CD4-positive, CD25-positive, alpha-beta regulatory T cell (primary cell): ENCODE results near the gene CEP112. TPM values are rescaled to one million over a fixed set of nuclear protein-coding genes. Genes with fewer than 3 reads are reported as not detected.

Experiments
- ATAC-seq, 2 donors: fragments of 150-1000 bp; cut with Tn5 transposase; one replicate each; pipeline ENCODE4 v1.10.0; 2021; ENCODE audit warnings: low read depth in 2 of 2, moderate number of reproducible peaks in 2 of 2, moderate library complexity in 1 of 2
- DNase-seq, 3 donors: peaks; one replicate each; pipeline versions ENCODE4 v3.0.0 to v3.0.0-alpha.2; 2012 to 2022; ENCODE audit warnings: mixed read lengths in 1 of 3
- H3K27ac ChIP-seq: one replicate; pipeline ENCODE4 v1.7.0; 2013; ENCODE audit warnings: mild to moderate bottlenecking, low read length; ENCODE audit not compliant: insufficient read depth, poor library complexity, severe bottlenecking
- H3K27me3 ChIP-seq: one replicate; pipeline ENCODE4 v1.7.0; 2013; ENCODE audit warnings: low read length; ENCODE audit not compliant: control insufficient read depth, insufficient read depth
- H3K36me3 ChIP-seq: one replicate; pipeline ENCODE4 v1.7.0; 2013; ENCODE audit warnings: mild to moderate bottlenecking, low read length, moderate library complexity; ENCODE audit not compliant: control insufficient read depth, insufficient read depth
- H3K4me1 ChIP-seq: 2 replicates; pipeline ENCODE4 v1.7.0; 2013; ENCODE audit warnings: mild to moderate bottlenecking, low read length; ENCODE audit not compliant: insufficient read depth, control insufficient read depth, poor library complexity, severe bottlenecking
- H3K4me3 ChIP-seq: one replicate; pipeline ENCODE4 v1.7.0; 2013; ENCODE audit warnings: low read depth, mild to moderate bottlenecking, low read length, moderate library complexity
- H3K9me3 ChIP-seq, 2 experiments: 1 replicate in 1 of 2; 2 replicates in 1 of 2; pipeline ENCODE4 v1.7.0; 2013; ENCODE audit warnings: low read length in 2 of 2, mild to moderate bottlenecking in 1 of 2, moderate library complexity in 1 of 2; ENCODE audit not compliant: control insufficient read depth in 2 of 2
- H3K27ac Mint-ChIP-seq, 3 donors: one replicate each; pipeline ENCODE4 v1.8.0; 2020 to 2022; ENCODE audit warnings: mild to moderate bottlenecking in 3 of 3, mixed read lengths in 3 of 3, moderate library complexity in 2 of 3
- H3K27me3 Mint-ChIP-seq: one replicate; pipeline ENCODE4 v1.8.0; 2022; ENCODE audit warnings: mild to moderate bottlenecking, mixed read lengths
- H3K36me3 Mint-ChIP-seq: one replicate; pipeline ENCODE4 v1.8.0; 2020; ENCODE audit warnings: mixed read lengths
- H3K4me1 Mint-ChIP-seq, 4 donors: one replicate each; pipeline ENCODE4 v1.8.0; 2020 to 2022; ENCODE audit warnings: mixed read lengths in 4 of 4, mild to moderate bottlenecking in 1 of 4
- H3K4me3 Mint-ChIP-seq, 4 donors: one replicate each; pipeline ENCODE4 v1.8.0; 2020 to 2022; ENCODE audit warnings: mild to moderate bottlenecking in 4 of 4, mixed read lengths in 4 of 4, moderate library complexity in 3 of 4
- H3K9me3 Mint-ChIP-seq, 7 donors: one replicate each; pipeline ENCODE4 v1.8.0; 2020 to 2022; ENCODE audit warnings: mixed read lengths in 7 of 7, mild to moderate bottlenecking in 3 of 7, moderate library complexity in 2 of 7
- polyA plus RNA-seq, 4 donors: library from polyadenylated mRNA; unstranded; fragments of 300-500 nt; fragmentation: Illumina TruSeq; gene quantifications; one replicate each; pipeline ENCODE4 v1.2.3, GENCODE V29; 2021
- total RNA-seq: library from RNA; stranded (reverse); gene quantifications from one replicate; pipeline ENCODE4 v1.2.3, GENCODE V29; 2022

The CEP112 gene
- total and polyA plus RNA-seq, 5 donors from 2014 or later: 0.15 to 2.3 (median 0.54) TPM; not detected in 1

DNA sequence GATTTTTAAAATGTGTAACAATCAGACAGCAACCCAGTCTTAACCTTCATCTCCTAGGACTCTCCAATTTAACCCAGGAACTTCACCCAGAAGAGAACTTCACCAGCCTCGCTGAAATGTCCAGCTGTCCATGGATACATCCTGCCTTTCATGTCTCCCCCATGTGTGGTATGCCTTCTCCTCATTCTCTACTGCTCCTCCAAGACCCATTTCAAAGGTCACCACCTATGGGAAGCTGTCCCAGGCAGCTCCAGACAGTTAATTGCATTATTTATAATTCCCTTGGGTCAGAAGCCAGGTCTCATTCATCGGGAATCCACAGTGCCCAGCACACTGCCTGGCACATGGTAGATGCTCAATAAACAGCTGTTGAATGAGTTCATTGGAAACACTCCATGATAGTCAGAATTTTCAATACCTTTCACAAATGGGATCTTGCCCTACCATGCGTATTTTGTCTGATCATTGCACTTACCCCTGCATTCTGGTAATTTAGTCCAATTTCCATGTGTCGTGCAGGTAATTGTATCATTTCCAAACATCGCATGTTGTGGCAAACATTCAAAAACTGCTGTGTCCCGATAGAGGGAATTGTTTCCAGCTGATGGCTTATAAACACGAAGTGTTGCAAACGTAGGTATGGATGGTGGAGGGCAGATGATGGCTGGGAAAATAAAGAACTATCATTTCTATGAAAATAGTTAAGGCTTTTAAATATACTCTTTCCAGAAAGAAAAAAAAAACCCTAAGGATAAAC lies 28.3 kb upstream of the CEP112 start:
- Mint-ChIP-seq H3K27ac (no peak overlapping the region), H3K27me3 (peaks cover 12% of the 10 kb centered on the region), H3K4me3 (no peak overlapping the region), H3K4me1 (no peaks in the 10 kb centered on the region), H3K9me3 (peaks cover 0 to 4% (median 0%) of the 10 kb centered on the region in 7 donors), H3K36me3 (peaks cover 2% of the 10 kb centered on the region)
- Histone ChIP-seq H3K27me3 (peaks cover 2% of the 10 kb centered on the region), H3K4me1 (no peaks in the 10 kb centered on the region), H3K27ac (no peak overlapping the region), H3K36me3 (no peaks in the 10 kb centered on the region), H3K9me3 (no peaks in the 10 kb centered on the region), H3K4me3 (no peak overlapping the region)
- no peak for ATAC-seq
- no peak for DNase-seq

GRCh38 chr17:66215529-66215911 lies 23.6 kb upstream of the CEP112 start:
- Mint-ChIP-seq H3K4me3 (no peak overlapping the region), H3K9me3 (no peaks in the 10 kb centered on the region), H3K27ac (no peak overlapping the region), H3K4me1 (no peaks in the 10 kb centered on the region), H3K36me3 (no peaks in the 10 kb centered on the region), H3K27me3 (peaks cover 22% of the 10 kb centered on the region)
- Histone ChIP-seq H3K27ac (no peak overlapping the region), H3K4me1 (no peaks in the 10 kb centered on the region), H3K9me3 (no peaks in the 10 kb centered on the region), H3K27me3 (no peaks in the 10 kb centered on the region), H3K36me3 (no peaks in the 10 kb centered on the region), H3K4me3 (no peak overlapping the region)
- no peak for DNase-seq
- no peak for ATAC-seq

DNA sequence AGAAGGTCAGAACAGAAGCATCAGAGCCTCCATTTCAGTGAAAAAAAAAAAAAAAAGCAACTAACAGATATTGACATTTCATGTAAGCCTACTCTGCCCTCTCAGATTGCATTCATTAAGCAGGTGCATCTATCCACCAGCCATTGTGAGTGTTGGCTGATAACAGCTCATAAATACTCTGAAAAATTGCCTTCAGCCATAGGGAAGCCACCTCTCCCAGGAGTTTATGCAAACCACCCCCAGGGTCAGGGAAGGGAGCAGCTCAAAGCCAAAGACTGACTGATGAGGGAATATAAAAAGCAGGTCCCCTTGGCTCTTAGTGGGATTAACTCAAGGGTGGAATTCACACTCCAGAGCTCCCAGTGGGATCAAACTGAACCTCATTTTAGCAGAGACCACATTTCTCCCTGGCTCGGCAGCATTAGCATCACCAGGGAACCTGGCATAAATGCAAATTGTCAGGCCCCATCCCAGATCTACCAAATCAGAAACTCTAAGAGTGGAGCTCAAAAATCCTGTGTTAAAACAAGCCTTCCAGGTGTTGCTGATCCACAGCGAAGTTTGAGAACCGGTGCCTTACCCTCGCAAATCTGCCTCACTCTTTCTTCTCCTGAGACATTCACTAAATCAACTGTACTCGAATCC lies 23.1 kb upstream of the CEP112 start:
- Mint-ChIP-seq H3K36me3 (no peaks in the 10 kb centered on the region), H3K27me3 (peaks cover 22% of the 10 kb centered on the region), H3K9me3 (no peaks in the 10 kb centered on the region), H3K27ac (no peak overlapping the region), H3K4me1 (no peaks in the 10 kb centered on the region), H3K4me3 (no peak overlapping the region)
- H3K9me3 ChIP-seq: no peaks in the 10 kb centered on the region
- no peaks in the 10 kb centered on the region for H3K27me3 ChIP-seq
- no peaks in the 10 kb centered on the region for H3K4me1 ChIP-seq
- H3K36me3 ChIP-seq: no peaks in the 10 kb centered on the region
- no peak overlapping the region for H3K4me3 ChIP-seq
- H3K27ac ChIP-seq: no peak overlapping the region
- DNase-seq: no peak
- no peak for ATAC-seq

GRCh38 chr17:66211047-66211810 lies 19.3 kb upstream of the CEP112 start:
- peaks cover 0 to 5% (median 1%) of the 10 kb centered on the region in 7 donors for H3K9me3 Mint-ChIP-seq
- H3K27me3 Mint-ChIP-seq: peaks cover 23% of the 10 kb centered on the region
- no peaks in the 10 kb centered on the region for H3K36me3 ChIP-seq
- no peak for ATAC-seq
- no peak overlapping the region for H3K4me3 ChIP-seq
- DNase-seq: no peak
- no peaks in the 10 kb centered on the region for H3K4me1 ChIP-seq
- H3K4me3 Mint-ChIP-seq: no peak overlapping the region
- no peak overlapping the region for H3K27ac ChIP-seq
- no peaks in the 10 kb centered on the region for H3K27me3 ChIP-seq
- H3K27ac Mint-ChIP-seq: no peak overlapping the region
- no peaks in the 10 kb centered on the region for H3K9me3 ChIP-seq
- H3K36me3 Mint-ChIP-seq: no peaks in the 10 kb centered on the region
- H3K4me1 Mint-ChIP-seq: no peaks in the 10 kb centered on the region

DNA sequence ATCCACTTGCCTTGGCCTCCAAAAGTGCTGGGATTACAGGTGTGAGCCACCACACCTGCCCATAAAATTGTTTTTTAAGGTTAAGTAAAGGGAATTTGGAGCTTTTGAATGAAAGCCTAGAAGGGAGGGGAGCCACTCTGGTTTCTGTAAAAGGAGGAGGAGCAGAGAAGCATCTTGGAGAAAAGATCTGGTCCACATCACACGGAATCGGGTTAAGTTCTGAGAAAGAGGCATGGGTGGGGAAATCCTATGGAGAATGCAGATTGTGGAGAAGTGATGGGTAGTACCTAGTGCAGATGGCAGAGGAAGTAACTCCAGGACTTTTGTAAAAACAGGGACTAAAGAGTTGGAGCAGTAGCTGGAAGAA lies 18.3 kb upstream of the CEP112 start:
- H3K27ac ChIP-seq: no peak overlapping the region

GRCh38 chr17:66207936-66208335 lies 16.0 kb upstream of the CEP112 start:
- H3K27ac Mint-ChIP-seq: no peak overlapping the region
- ATAC-seq (no peak), DNase-seq (no peak)
- peaks cover 0 to 5% (median 1%) of the 10 kb centered on the region in 7 donors for H3K9me3 Mint-ChIP-seq
- H3K27me3 Mint-ChIP-seq: peaks cover 13% of the 10 kb centered on the region
- no peak overlapping the region for H3K4me3 Mint-ChIP-seq
- Histone ChIP-seq H3K4me3 (no peak overlapping the region), H3K4me1 (no peaks in the 10 kb centered on the region), H3K27ac (no peak overlapping the region), H3K9me3 (no peaks in the 10 kb centered on the region), H3K27me3 (no peaks in the 10 kb centered on the region), H3K36me3 (no peaks in the 10 kb centered on the region)
- no peaks in the 10 kb centered on the region for H3K36me3 Mint-ChIP-seq
- no peaks in the 10 kb centered on the region for H3K4me1 Mint-ChIP-seq

More for the DNA sequence above, 18.3 kb upstream of the CEP112 start:
- no peaks in the 10 kb centered on the region for H3K36me3 Mint-ChIP-seq
- no peaks in the 10 kb centered on the region for H3K9me3 ChIP-seq
- H3K4me3 Mint-ChIP-seq: no peak overlapping the region
- peak overlapping the region in 1 of 3 donors; percentile 23 for H3K27ac Mint-ChIP-seq
- DNase-seq: no peak
- H3K9me3 Mint-ChIP-seq: peaks cover 0 to 5% (median 1%) of the 10 kb centered on the region in 7 donors
- H3K27me3 ChIP-seq: no peaks in the 10 kb centered on the region
- H3K27me3 Mint-ChIP-seq: peaks cover 23% of the 10 kb centered on the region
- H3K4me1 Mint-ChIP-seq: no peaks in the 10 kb centered on the region
- no peaks in the 10 kb centered on the region for H3K4me1 ChIP-seq
- ATAC-seq: no peak
- H3K36me3 ChIP-seq: no peaks in the 10 kb centered on the region
- no peak overlapping the region for H3K4me3 ChIP-seq

- Mint-ChIP-seq H3K27ac (peak overlapping the region in 1 of 3 donors; percentile 72), H3K9me3 (peaks cover 0 to 5% (median 0%) of the 10 kb centered on the region in 7 donors)
- no peak for ATAC-seq
Observed at GRCh38 chr17:66203274-66204015, 11.5 kb upstream of the CEP112 start.

More at GRCh38 chr17:66203274-66204015, 11.5 kb upstream of the CEP112 start:
- H3K4me1 ChIP-seq: peaks cover 5% of the 10 kb centered on the region
- peaks cover 0 to 19% (median 16%) of the 10 kb centered on the region in 4 donors for H3K4me1 Mint-ChIP-seq
- H3K27me3 Mint-ChIP-seq: peaks cover 6% of the 10 kb centered on the region
- no peak for DNase-seq
- no peaks in the 10 kb centered on the region for H3K36me3 Mint-ChIP-seq
- no peak overlapping the region for H3K27ac ChIP-seq
- no peak overlapping the region for H3K4me3 Mint-ChIP-seq
- H3K9me3 ChIP-seq: no peaks in the 10 kb centered on the region
- no peaks in the 10 kb centered on the region for H3K27me3 ChIP-seq
- H3K36me3 ChIP-seq: no peaks in the 10 kb centered on the region
- no peak overlapping the region for H3K4me3 ChIP-seq
